ENCODE measurements around the gene MAPK8IP3. TPM values are rescaled to one million over a fixed set of nuclear protein-coding genes. Genes with fewer than 3 reads are reported as not detected.
A peak's percentile ranks its signal among the peaks of the same experiment; 100 is the strongest.

Gene MAPK8IP3, protein sequence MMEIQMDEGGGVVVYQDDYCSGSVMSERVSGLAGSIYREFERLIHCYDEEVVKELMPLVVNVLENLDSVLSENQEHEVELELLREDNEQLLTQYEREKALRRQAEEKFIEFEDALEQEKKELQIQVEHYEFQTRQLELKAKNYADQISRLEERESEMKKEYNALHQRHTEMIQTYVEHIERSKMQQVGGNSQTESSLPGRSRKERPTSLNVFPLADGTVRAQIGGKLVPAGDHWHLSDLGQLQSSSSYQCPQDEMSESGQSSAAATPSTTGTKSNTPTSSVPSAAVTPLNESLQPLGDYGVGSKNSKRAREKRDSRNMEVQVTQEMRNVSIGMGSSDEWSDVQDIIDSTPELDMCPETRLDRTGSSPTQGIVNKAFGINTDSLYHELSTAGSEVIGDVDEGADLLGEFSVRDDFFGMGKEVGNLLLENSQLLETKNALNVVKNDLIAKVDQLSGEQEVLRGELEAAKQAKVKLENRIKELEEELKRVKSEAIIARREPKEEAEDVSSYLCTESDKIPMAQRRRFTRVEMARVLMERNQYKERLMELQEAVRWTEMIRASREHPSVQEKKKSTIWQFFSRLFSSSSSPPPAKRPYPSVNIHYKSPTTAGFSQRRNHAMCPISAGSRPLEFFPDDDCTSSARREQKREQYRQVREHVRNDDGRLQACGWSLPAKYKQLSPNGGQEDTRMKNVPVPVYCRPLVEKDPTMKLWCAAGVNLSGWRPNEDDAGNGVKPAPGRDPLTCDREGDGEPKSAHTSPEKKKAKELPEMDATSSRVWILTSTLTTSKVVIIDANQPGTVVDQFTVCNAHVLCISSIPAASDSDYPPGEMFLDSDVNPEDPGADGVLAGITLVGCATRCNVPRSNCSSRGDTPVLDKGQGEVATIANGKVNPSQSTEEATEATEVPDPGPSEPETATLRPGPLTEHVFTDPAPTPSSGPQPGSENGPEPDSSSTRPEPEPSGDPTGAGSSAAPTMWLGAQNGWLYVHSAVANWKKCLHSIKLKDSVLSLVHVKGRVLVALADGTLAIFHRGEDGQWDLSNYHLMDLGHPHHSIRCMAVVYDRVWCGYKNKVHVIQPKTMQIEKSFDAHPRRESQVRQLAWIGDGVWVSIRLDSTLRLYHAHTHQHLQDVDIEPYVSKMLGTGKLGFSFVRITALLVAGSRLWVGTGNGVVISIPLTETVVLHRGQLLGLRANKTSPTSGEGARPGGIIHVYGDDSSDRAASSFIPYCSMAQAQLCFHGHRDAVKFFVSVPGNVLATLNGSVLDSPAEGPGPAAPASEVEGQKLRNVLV (N-terminal part only)
- total RNA-seq, result 46.1 TPM

DNA sequence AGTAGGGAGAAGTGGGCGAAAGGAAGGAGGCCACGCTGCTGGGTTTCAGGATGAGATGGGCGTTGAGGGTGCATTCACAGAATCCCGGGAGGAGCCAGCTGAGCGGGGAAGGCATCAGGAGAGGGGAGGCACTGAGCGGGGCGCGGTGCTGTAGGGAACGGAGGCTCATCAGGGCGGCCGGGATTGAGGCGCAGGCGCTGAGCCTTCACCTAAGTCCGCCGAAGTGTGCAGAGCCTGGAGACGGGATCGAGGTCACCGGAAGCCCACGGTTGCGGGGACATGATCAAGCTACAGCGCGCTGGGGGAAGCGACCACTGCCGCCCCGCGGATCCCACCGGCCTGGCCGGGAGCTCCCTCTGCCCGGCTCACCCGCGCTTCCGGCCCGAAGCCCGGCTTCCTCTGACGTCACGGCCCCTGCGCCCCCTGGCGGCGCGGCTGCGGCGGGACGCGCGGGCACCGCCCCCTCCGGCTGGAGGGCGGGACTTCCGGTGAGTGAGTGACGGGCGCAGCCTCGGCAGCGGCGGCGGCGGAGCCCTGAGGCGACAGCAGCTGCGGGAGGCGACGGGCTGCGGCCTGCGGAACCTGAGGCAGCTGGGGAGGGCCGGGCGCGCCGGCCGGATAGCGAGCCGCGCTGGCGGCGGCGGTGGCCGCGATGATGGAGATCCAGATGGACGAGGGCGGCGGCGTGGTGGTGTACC, at the start of gene MAPK8IP3:
MAPK8IP3 (plus strand) TSS at position 508 of the 698 bp plus-strand sequence; CDS start at position 653, 145 bp downstream.
- DNase-seq, result peak; percentile 89

- no peak for DNase-seq
These were observed 49.0 kb upstream of the MAPK8IP3 start for GRCh38 chr16:1656808-1657617.

DNA sequence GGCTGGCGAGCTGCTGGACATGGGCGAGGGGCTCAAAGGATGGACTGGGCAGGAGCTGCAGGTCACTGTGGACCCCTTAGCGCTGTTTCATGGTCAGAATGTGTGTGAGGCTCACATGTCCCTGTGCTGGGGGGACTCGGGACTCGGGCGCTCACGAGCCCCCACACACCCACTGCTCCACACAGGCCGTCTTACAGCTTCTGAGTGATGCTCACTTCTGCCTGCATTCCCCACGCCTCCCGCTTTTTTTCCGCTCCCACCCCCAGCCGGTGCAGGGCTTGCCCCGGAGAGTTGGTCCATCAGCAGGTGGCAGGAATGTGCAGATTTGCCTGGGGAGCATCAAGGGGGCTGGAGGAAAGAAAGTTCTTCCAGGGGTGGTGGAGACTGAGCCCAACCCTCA, 48.2 kb upstream of the MAPK8IP3 start:
- no peak for DNase-seq

GRCh38 chr16:1659031-1659430, 47.0 kb upstream of the MAPK8IP3 start:
- no peak for DNase-seq

GRCh38 chr16:1661826-1662225, 44.2 kb upstream of the MAPK8IP3 start:
- DNase-seq, result no peak

- no peak for DNase-seq
These were observed 43.5 kb upstream of the MAPK8IP3 start for GRCh38 chr16:1662543-1662942.

DNA sequence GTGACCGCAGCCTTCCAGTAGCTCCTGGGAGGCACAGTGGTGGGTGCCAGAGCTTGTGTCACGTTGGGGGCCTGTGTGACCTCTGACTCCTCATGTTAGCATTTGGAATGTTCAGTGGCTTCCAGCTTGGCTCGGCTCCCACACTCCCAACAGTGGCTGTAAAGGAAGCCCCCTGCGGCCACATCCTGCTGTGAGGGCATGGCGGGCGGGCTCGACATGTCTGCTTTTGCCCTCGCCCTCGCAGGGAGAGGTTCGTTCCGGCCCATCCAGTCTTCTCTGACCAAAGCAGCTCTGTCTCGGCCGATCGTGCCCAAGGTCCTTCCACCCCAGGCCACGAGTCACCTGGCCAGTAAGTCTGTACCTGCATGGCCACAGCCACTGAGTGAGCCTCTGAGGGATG, 40.2 kb upstream of the MAPK8IP3 start:
- DNase-seq, result no peak

- no peak for DNase-seq
These were observed 39.7 kb upstream of the MAPK8IP3 start for GRCh38 chr16:1666316-1666715.

GRCh38 chr16:1667271-1667670, 38.7 kb upstream of the MAPK8IP3 start:
- DNase-seq, result no peak

- no peak for DNase-seq
These were observed 38.1 kb upstream of the MAPK8IP3 start for GRCh38 chr16:1667916-1668315.

GRCh38 chr16:1668612-1669319, 37.2 kb upstream of the MAPK8IP3 start:
- DNase-seq, result no peak

GRCh38 chr16:1669698-1670097, 36.3 kb upstream of the MAPK8IP3 start:
- no peak for DNase-seq

DNA sequence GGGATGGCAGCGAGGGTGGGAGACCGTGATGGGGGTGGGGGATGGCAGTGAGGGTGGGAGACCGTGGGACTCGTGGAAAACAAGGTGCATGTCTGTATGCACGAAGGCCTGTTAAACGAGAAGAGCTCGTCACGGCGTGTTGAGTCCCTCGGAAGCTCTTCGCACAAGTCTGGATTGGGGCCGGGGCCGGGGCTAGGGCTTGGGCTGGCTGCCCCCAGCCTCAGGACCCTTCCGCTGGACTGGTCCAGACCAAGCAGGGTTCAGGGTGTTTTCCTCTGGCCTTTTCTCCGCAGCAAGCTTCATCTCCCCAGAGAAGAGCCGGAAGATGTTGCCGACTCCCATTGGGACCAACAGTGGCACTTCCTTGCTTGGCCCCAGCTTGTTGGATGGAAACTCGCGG, 35.6 kb upstream of the MAPK8IP3 start:
- no peak for DNase-seq

- DNase-seq, result no peak
These were observed 35.1 kb upstream of the MAPK8IP3 start for GRCh38 chr16:1670866-1671265.

DNA sequence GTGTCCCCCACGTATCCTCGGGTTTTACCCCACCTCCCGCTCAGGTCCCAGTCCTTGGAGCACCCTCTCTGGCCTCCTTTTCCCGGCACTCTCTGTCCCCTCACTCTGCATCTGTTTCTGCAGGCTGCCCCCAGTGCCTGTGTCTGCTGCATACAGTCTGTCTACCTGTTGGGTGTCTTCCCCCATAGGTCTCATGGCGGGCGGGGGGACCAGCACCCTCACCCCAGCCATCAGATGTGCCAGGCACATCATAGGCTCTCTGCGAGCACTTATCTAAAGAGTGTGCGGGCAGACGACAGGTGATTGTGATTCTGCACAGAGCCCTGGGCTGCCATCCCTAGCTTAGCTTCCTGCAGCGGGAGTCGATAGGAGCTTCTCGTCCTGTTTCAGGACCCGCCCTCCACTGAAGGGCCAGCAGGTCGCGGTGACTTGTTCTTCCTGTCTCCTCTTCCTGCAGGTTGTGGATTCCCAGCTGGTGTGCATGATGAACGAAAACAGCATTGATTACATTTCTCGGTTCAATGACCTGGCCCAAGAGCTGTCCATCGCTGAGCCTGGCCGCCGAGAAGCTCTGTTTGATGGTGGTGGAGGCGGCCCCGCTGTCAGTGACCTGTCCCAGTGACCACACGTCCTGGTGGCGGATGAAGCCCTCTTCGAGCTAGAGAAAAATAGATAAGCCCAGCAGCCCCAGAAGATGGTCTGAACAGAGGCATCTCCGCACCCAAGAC, 32.4 kb upstream of the MAPK8IP3 start:
- DNase-seq, result no peak

DNA sequence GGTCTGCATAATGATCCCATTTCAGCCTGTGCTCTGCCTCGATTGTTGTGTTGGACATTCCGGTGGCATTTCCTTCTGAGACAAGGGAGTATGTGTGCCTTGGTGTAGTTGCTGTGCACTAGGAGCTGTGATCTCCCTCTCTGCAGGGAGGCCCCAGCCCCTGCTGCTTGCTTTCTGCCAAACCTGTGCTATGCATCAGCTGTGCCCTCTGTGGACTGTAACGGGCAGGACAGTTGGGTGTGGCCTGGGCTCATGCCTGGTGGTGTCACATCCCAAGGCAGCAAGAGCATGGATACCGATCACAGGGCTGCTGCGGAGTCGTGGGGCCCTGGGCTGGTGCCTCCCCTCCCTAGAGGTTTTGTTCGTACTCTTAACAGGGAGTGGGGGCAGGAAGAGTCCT, 31.7 kb upstream of the MAPK8IP3 start:
- no peak for DNase-seq

DNA sequence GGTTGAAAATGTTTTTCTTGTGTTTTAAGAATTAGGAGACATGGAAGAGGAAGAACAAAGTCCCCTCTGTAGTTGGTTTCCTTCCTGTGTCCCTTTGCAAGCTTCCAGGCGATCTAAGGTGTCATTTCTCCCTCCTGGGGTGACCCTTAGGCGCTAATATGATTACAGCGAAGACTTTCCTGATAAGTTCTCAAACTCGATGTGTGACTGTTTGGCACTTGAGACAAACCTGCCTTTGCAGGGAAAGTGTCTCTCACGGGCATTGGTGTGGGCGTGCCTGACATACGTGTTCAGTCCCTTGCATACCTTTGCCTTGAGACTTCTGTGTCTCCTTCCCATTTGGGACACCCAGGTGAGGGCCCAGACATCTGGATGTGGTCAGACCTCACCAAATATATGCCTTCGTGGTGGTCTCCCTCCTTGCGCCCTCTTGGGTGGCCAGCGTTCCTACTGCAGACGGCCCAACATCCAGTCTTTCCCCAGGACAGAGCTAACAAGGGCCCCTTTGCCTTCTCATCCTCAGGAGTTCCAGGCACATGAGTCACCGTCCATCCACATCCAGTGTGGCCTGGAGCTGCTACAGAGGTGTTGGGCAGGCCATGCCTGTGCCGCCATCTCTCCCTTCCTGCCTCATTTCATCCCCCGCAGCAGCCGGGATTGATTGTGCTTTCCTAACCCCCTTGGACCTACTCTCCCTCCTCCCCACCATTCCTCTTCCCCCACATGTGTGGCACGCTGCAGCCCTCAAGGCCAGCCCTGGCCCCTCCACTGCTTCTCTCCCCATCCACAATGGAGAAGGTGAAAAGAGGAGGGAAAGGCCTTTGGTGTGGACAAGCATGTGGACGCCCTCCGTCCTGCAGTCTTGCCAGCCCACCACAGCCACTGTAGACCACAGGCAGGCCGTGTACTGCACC, 31.0 kb upstream of the MAPK8IP3 start:
- no peak for DNase-seq

- no peak for DNase-seq
These were observed 29.3 kb upstream of the MAPK8IP3 start for GRCh38 chr16:1676661-1677060.
